ENCODE results near the gene CRKL. TPM values are rescaled to one million over a fixed set of nuclear protein-coding genes. Genes with fewer than 3 reads are reported as not detected.

Gene CRKL
- total RNA-seq, 1 experiment from 2014 or later = 87.7 TPM

- no peak for ATAC-seq
- intact Hi-C loops (cut with micrococcal nuclease) = no loop called here
- H3K36me3 ChIP-seq (ENCODE audit: control insufficient read depth in 1 of 2, insufficient read depth in 2 of 2, low read length in 2 of 2) = no peaks in the 10 kb centered on the region
- H3K9me2 ChIP-seq (ENCODE audit: insufficient read depth) = no peaks in the 10 kb centered on the region
- no peaks in the 10 kb centered on the region for H4K20me1 ChIP-seq (ENCODE audit: insufficient read depth)
- H3K4me1 ChIP-seq (ENCODE audit: control insufficient read depth in 1 of 2, insufficient read depth in 2 of 2, low read length in 2 of 2) = peaks cover 0 to 4% of the 10 kb centered on the region in 2 experiments; a peak in 1 of 4 replicates
- no peak overlapping the region for H3K27ac ChIP-seq (ENCODE audit: low read depth, low read length)
- H3K79me2 ChIP-seq (ENCODE audit: insufficient read depth, low read length) = no peaks in the 10 kb centered on the region
- H2AFZ ChIP-seq (ENCODE audit: low read depth, low read length, poor library complexity, severe bottlenecking) = no peak overlapping the region
- no TSS peak for BruUV-seq (replicated peaks)
- no peak overlapping the region for H3K4me3 ChIP-seq (replicated peaks in 1 of 2; ENCODE audit: low read depth in 1 of 2, low read length in 2 of 2)
- no peak for DNase-seq (ENCODE audit: low read depth, low spot score)
- no peaks in the 10 kb centered on the region for H3K27me3 ChIP-seq (ENCODE audit: insufficient read depth, low read length)
- ChIA-PET CTCF (no interaction called here), RAD21 (ENCODE audit: low non-redundant PET in 1 of 2, low total read pairs in 2 of 2, uncharacterized antibody in 2 of 2, unreplicated experiment in 2 of 2) (no interaction called here), POLR2A (no interaction called here)
- H3K9ac ChIP-seq (ENCODE audit: low read length) = no peak overlapping the region
- TF ChIP-seq REST (IDR thresholded peaks at IDR 0.05; ENCODE audit: low read depth) (no peak), ZFX (IDR thresholded peaks at IDR 0.05) (no peak), POLR2AphosphoS5 (IDR thresholded peaks at IDR 0.05; ENCODE audit: low read depth, low read length) (no peak), EZH2 (IDR thresholded peaks at IDR 0.05) (no peak), JUND (IDR thresholded peaks at IDR 0.05) (no peak), ATF3 (IDR thresholded peaks at IDR 0.05) (no peak), POLR2A (IDR thresholded peaks at IDR 0.05; ENCODE audit: borderline replicate concordance, extremely low read depth, insufficient read depth, insufficient read length) (no peak), SIN3A (IDR thresholded peaks at IDR 0.05; ENCODE audit: low read depth) (no peak), ZBTB33 (IDR thresholded peaks at IDR 0.05; ENCODE audit: extremely low read depth, insufficient replicate concordance, low read length) (no peak), CEBPB (IDR thresholded peaks at IDR 0.05; ENCODE audit: low read depth) (no peak), ELF1 (IDR thresholded peaks at IDR 0.05; ENCODE audit: borderline replicate concordance, low read depth) (no peak), YY1 (IDR thresholded peaks at IDR 0.05; ENCODE audit: extremely low read depth, insufficient replicate concordance, low read depth, low read length) (no peak)
- H3K9me3 ChIP-seq (ENCODE audit: control insufficient read depth in 1 of 2, insufficient read depth in 1 of 2, low read depth in 1 of 2, low read length in 2 of 2) = no peaks in the 10 kb centered on the region
- H3K4me2 ChIP-seq (ENCODE audit: low read length) = no peak overlapping the region
These were observed 48.1 kb downstream of the CRKL start for GRCh38 chr22:20965104-20965887.

Data from HCT116 (cell line).